Peyer's patch (tissue), 4 donors: ENCODE results near the gene INPP5J.

Experiments
- CTCF ChIP-seq, 6 experiments: fragments of 450-650 bp in 4 of 6; fragments of 200-600 bp in 2 of 6; sonication (generic) in 1 of 6; IDR thresholded peaks; one replicate each; pipeline ENCODE4 v1.5.1; 2017 to 2019; ENCODE audit warnings: antibody characterized with exemption in 6 of 6, mild to moderate bottlenecking in 3 of 6, moderate library complexity in 1 of 6
- POLR2A ChIP-seq, 2 donors: fragments of 450-650 bp; IDR thresholded peaks; one replicate each; pipeline ENCODE4 v1.5.1; 2017; ENCODE audit warnings: antibody characterized with exemption in 2 of 2, mild to moderate bottlenecking in 2 of 2, moderate library complexity in 2 of 2

GRCh38 chr22:31083923-31084810 is 38.6 kb upstream of the INPP5J start:
- no peak for TF ChIP-seq CTCF (IDR thresholded peaks at IDR 0.05)
- TF ChIP-seq POLR2A (IDR thresholded peaks at IDR 0.05), result no peak
